ENCODE measurements around the gene ZKSCAN2. TPM values are rescaled to one million over a fixed set of nuclear protein-coding genes. Genes with fewer than 3 reads are reported as not detected.

Gene ZKSCAN2
- total and polyA plus RNA-seq, 2 of the 8 experiments (the other 6 are each of a cell fraction or from before 2014, with no cell fraction given): 2.2 to 11.6 TPM

- peak; percentile 37; the same call in 1 of the 2 replicates for TF ChIP-seq ATF2 (IDR thresholded peaks at IDR 0.05; ENCODE audit: low read length)
- TF ChIP-seq EZH2 (IDR thresholded peaks at IDR 0.05; ENCODE audit: low read depth, low read length, severe bottlenecking): no peak
- no peak for TF ChIP-seq SP2 (IDR thresholded peaks at IDR 0.05; ENCODE audit: low read length)
- peak; percentile 65 to 83 for TF ChIP-seq POLR2A (IDR thresholded peaks at IDR 0.05; ENCODE audit: control extremely low read depth in 1 of 2, low read depth in 2 of 2, low read length in 2 of 2)
- no peak for TF ChIP-seq CEBPB (IDR thresholded peaks at IDR 0.05; ENCODE audit: low read depth, low read length)
- TF ChIP-seq CHD1 (IDR thresholded peaks at IDR 0.05; ENCODE audit: low read depth, low read length): no peak
- TF ChIP-seq CTBP2 (IDR thresholded peaks at IDR 0.05; ENCODE audit: borderline replicate concordance, insufficient read depth, insufficient read length, low read length): peak; percentile 57
- TF ChIP-seq RAD21 (IDR thresholded peaks at IDR 0.05 in 1 of 2, conservative IDR thresholded peaks at IDR 0.05 in 1 of 2; ENCODE audit: low read depth in 2 of 2, low read length in 2 of 2): no peak
- TF ChIP-seq KDM4A (IDR thresholded peaks at IDR 0.05; ENCODE audit: low read depth, low read length, severe bottlenecking): peak; percentile 89
- no peak for TF ChIP-seq CTCF (IDR thresholded peaks at IDR 0.05; ENCODE audit: control extremely low read depth in 1 of 3, insufficient read depth in 1 of 3, low read depth in 1 of 3, low read length in 3 of 3)
- TF ChIP-seq E2F6 (IDR thresholded peaks at IDR 0.05): peak; percentile 51; the same call in 1 of the 2 replicates
- TF ChIP-seq JUND (IDR thresholded peaks at IDR 0.05; ENCODE audit: low read length): no peak
- 0 out of 2 replicates have a peak, but pooled peaks have one; percentile 7 for TF ChIP-seq TCF12 (IDR thresholded peaks at IDR 0.05; ENCODE audit: low read depth, low read length)
- no peak; the same call in 1 of the 2 replicates for TF ChIP-seq KDM1A (IDR thresholded peaks at IDR 0.05; ENCODE audit: borderline replicate concordance, low read length)
- TF ChIP-seq TBP (IDR thresholded peaks at IDR 0.05; ENCODE audit: low read depth, low read length): peak; percentile 68; the same call in 1 of the 2 replicates
- TF ChIP-seq ZNF274 (IDR thresholded peaks at IDR 0.05; ENCODE audit: borderline replicate concordance, extremely low read depth, low read length): no peak
- TF ChIP-seq KDM5A (IDR thresholded peaks at IDR 0.05; ENCODE audit: low read length): no peak
These were observed 563 bp upstream of the ZKSCAN2 start (continued) for GRCh38 chr16:25257956-25258860.

Measured in H1 (cell line).